ENCODE measurements around the gene SDF4.

Gene SDF4

DNA sequence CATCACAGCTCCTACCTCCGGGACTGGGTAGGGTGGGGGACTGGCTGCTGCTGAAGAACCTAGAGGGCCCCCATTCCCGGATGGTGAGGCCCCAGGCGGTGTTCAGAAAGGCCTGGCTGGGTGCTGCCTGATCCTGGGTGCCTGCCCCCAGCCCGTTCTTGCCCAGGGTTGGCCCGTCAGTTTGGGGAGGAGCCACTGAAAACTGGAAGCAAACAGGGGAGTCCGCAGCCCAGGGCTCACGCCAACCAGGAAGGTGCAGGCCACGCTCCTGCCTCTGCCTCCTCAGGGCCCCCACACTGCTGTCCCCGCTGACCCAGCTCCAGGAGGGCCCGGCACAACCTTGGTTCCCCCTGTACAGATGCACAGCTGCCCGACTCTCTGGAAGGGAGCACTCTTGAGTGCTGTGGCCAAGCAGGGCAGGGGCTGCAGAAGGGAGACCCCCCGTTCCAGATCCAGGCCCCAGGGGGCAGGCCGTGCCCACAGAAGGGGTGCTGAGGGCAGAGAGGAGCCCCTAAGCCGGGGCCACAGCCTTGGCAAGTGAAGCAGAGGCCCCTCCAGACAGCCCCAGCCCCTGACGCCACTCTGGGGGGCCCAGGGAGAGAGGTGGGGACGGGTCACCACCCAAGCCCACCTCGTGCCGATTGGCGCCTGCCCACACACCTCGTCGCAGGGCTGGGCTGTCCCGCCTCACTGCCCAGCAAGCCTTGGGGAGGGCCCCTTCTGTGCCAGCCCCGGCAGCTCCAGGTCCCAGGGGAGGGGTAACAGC is 9.2 kb upstream of the SDF4 start:
- DNase-seq = peak; percentile 21

DNA sequence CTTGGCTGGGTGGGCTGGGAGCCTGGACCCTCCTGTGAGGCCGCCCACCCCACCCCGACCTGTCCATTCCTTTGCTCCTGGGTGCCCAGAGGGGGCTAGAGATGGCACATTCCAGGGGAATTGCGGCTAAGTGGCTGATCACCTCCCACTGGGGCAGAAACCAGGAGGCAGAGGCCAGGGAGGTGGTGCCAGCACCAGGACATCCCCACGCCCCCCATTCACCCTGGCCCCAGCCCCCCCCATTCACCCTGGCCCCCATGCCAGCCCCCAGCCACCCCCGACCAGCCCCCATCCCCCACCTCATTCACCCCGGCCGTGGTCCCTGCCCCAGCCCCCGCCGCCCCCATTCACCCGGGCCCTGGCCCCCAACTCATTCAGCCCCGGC is 8.5 kb upstream of the SDF4 start:
- no peak for DNase-seq

DNA sequence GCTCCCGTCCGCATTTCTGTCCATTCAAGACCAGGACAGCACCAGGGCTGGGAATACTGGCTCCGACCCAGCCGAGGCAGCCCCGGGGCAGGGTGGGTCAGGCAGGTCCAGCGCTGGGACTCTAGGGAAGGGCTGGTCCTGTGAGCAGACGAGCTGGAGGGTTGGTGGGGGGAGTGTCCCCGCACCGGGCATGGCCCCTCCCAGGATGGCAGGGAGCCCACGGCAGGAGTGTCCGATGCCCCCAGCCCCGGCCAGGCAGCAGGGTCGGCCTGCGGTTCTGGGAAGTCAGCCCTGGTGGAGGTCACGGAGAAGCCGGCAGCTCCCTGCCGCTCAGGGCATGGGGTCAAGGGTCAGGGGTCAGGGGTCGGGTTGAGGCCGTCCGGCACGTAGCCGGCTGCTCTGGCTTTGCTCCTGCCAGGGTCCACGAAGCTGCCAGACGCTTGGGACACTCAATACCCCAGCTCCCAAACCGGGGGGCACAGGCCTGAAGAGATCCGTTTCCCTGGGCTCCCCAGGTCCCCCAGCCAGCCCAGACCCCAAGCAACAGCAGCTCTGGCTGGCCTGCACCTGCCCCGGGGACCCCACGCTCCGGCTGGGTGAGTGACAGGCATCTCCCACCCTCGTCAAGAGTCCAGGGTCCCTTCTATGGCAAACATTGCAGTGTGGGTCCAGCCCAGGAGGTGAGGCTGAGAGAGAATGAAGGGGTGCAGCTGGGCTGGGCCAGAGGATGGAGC is 8.0 kb upstream of the SDF4 start:
- no peak for DNase-seq

DNA sequence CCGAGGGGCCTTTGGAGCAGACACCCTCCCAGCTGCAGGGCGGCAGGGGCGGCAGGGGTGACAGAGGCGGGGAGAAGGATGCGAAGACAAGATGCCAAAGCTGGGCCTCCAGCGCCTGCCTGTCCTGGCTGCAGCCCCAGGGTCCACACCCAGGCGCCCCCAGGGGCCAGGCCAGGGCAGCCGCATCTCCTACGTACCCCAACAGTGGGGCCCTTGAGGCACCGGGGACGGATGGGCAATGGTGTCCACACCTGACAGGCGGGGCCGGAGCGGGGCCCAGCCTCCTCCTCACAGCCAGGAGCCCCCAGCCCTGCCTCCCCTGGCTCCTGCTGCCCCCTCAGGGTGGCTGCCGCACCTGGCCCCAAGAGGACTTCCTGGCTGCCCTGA is 7.4 kb upstream of the SDF4 start:
- DNase-seq = no peak

DNA sequence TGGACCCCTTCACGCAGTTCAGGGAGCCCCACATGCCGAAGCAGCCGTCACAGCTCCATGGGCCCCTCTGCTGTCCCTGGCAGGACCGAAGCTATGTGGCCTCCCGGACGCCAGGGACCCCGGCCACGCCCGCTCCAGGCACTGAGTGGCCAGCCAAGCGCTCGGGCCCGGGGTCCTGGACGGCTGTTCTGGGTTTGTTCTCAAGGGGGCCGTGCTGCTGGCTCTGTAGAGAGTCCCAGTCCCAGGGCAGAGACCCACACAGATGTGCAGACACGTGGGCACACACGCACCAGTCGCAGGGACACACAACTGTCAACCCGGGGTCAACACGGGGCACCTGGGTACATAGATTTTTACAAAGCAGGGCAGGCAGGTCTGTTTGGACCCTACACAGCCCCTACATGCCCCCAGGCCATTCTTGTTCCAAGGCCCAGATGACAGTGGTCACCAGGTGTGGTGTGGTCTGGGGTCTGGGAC is 6.9 kb upstream of the SDF4 start:
- no peak for DNase-seq

DNA sequence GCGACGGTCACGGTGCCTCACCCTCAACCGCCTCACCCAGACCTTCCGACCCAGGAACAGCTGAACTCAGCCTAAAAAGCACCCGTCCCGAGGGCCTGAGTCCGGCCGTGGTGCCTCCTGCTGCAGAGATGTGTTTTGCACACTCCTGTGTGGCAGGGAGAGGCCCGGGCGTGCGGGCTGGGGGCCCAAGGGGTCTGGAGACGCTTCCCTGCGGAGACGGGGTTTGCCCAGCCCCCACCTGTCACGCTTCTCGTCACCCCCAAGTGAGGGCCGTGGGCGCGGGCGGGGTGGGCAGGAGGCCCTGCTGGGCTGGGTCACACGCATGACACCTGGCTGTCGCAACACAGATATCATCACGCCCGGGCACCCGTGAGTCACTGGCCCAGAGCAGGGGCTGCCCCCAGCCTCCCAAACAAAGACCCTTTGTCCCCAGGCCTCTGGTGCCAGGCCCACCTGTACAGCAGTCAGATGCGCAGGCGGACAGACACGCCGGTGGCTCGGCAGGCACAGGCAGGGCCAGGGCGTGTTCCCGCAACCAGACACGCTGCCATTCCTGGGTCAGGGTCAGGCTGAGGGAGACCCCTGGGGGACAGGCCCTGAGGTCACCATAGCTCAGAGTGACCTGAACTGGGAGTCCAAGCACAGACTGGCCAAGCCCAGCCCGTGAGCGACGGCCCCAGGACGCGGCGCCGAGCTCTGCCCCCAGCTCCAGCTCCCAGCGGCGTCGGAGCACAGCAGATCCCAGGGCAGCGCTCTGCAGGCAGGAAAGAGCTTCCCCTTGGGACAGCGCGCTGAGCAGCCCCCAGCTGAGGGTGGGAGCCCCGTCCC is 6.3 kb upstream of the SDF4 start:
- no peak for DNase-seq

DNA sequence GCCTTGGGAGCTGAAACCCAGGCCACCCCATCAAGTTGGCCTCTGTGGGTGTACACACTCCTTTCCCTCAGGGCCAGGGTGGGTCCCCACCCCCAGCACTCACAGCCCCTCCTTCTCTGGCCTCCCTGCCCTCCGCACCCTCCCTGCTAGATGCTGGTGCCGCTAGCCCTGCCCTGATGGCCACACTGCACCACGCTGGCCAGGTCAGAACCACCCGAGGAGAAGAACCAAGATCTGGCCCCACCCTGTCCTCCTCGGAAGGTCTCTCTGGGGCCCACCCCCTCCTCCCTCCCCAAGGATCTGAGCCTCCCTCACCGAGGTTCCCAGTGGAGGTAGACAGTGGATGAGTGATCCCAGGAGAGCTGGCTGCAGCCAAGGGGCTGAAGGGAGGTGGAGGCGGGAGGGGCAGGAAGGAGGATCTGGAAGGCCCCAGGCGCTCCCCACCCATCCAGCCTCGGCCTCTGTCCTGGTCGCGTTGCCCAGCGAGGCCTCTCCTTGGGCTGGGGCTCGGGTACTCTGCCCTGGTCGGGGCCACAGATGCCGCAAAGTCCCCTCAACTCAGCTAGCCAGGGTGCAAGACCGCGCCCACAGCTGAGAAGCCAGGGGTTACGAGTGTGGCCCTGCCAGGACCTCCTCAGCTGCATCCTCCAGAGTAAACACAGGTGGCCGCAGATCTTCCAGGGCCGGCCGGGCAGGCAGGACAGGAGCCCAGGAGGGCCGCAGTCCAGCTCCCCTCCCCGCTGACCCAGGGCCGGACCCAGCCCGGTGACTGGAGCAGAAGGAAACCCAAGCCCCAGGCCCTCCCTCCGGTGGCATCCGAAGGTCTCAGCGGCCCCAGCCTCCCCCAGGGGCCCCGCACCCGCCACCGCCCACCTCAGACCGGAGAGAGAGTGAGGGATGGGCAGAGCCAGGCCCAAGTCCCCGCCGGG is 5.4 kb upstream of the SDF4 start:
- DNase-seq = no peak

DNA sequence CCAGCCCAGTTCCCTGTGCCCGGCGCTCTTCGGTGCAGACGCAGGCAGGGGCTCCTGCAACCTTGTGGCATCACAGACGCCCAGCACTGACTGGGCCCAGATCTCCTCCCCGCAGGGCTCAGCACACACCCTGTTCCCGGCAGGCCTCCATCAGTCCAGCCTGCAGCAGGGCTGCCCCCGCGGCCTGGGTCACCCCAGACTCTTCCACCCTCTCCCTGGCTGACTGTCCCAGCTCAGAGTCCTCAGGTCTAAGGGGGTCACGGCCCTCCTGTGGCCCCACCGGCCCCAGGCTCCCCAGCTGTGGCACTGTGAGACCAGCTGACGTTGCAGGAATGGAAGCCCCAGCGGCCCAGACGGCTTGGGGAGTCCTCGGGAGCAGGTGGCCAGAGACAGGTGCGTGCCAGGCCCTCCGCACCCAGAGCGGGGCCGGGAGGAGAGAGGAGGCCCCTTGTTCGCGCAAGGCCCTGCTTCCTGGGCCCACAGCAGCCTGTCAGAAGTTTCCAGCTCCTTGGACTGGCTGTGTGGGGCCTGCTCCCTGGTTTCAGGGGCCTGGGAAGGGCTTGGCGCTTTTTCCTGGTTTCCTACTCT is 4.5 kb upstream of the SDF4 start:
- DNase-seq = no peak

DNA sequence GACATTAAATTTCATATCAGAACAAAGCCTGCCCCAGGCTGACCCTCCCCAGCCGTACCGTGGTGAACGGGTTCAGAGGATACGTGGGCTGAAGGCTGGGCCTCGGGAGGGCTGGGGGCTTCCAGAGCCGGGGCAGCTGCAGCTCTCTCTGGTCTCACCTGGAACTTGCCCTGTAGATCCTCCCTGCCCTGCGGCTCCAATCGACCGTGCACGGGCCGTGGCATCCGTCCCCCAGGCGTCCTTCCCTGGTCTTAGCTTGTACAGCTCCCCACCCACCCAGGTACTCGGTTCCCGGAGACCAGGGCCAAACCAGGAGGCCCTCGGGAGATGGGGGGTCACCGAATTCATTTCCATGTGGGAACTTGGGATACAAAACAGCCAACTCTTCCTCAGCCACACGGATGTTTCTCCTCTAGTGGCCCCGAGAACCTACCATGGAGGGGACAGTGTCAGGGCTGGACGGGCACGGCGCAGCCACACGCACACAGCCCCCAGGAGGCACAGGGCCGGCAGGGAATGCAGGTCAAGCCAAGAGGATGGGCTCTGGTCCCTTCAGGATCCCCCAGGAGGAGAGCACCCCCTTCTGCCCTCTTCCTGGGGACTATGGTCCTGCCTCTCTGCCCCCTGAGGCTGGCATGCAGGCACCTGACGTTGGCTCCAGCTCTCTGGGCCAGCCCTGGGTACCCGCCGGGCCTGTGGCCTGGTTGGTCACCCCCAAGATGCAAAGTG is 3.4 kb upstream of the SDF4 start:
- no peak for DNase-seq

DNA sequence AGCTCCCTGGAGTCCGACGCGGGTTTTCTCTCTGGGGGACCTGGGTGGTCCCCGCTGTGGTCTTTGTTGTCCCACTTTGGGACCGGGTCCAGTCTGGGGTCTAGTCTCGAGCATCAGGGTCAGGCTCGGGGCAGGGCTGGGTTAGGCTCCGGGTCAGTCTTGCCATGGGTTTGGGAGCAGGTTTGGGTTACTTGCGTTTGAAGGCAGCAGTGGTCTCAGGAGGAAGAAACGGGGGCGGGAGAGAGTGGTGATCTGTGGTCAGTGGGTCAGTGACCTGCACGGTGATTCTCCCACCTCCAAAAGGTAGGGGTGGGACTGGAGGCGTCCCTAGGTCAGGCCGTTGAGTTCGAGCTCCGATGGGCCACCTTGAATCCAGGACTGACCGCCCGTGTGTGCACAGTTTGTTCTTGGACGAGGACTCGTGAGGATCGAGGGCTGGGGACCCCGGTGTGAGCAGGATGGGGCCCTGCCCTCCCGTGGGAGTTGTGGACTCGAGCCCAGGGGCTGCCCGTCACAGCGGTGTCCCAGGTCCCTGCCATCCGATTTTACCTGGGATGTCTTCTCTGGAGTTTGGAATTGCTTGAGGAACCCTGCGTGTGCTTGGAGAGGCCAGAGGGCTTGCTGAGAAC is 2.5 kb upstream of the SDF4 start:
- DNase-seq = no peak

DNA sequence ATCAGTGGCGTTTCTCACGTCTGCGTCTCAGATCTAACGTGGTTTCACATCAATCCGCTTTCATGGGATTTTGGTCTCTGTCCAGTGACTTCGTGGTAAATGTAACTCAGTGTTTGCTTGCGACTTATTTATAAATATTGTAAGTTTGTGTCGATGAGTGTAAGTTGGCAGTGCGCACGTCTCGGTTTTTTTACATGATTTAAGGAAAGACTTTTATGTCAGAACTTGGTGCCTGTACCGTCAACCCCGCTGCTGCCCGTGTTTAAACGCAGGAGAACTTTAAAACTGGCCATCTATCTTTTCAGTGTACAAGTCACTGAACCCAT is 1.7 kb upstream of the SDF4 start:
- no peak for DNase-seq

DNA sequence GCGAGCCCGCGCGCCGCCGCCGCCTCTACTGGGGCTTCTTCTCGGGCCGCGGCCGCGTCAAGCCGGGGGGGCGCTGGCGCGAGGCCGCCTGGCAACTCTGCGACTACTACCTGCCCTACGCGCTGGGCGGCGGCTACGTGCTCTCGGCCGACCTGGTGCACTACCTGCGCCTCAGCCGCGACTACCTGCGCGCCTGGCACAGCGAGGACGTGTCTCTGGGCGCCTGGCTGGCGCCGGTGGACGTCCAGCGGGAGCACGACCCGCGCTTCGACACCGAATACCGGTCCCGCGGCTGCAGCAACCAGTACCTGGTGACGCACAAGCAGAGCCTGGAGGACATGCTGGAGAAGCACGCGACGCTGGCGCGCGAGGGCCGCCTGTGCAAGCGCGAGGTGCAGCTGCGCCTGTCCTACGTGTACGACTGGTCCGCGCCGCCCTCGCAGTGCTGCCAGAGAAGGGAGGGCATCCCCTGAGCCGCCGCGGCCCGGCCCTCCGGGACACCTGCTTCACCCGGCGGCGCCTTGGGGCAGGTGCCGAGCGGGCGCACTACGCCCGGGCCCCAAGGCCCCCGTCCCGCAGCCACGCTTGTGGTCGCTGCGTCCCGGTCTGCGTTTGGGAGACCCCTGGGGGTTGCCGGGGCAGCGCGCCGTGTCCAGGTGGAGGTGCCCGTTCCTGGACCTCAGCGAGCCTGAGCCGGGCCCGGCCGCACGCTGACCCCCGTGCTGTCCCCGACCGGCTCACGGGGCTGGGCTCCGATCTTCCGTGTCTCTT is 1.2 kb upstream of the SDF4 start:
- DNase-seq = no peak

DNA sequence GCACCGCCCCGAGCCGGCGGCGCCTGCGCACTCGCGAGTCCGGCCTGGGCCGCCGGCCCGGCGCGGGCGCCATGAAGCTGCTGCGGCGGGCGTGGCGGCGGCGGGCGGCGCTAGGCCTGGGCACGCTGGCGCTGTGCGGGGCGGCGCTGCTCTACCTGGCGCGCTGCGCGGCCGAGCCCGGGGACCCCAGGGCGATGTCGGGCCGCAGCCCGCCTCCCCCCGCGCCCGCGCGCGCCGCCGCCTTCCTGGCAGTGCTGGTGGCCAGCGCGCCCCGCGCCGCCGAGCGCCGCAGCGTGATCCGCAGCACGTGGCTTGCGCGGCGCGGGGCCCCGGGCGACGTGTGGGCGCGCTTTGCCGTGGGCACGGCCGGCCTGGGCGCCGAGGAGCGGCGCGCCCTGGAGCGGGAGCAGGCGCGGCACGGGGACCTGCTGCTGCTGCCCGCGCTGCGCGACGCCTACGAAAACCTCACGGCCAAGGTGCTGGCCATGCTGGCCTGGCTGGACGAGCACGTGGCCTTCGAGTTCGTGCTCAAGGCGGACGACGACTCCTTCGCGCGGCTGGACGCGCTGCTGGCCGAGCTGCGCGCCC is 501 bp upstream of the SDF4 start, which contains the start of gene B3GALT6:
TSS of gene B3GALT6 (plus strand) at position 30 of the 588 bp plus-strand sequence. CDS start at position 72, 42 bp downstream.
- DNase-seq = peak; percentile 57

DNA sequence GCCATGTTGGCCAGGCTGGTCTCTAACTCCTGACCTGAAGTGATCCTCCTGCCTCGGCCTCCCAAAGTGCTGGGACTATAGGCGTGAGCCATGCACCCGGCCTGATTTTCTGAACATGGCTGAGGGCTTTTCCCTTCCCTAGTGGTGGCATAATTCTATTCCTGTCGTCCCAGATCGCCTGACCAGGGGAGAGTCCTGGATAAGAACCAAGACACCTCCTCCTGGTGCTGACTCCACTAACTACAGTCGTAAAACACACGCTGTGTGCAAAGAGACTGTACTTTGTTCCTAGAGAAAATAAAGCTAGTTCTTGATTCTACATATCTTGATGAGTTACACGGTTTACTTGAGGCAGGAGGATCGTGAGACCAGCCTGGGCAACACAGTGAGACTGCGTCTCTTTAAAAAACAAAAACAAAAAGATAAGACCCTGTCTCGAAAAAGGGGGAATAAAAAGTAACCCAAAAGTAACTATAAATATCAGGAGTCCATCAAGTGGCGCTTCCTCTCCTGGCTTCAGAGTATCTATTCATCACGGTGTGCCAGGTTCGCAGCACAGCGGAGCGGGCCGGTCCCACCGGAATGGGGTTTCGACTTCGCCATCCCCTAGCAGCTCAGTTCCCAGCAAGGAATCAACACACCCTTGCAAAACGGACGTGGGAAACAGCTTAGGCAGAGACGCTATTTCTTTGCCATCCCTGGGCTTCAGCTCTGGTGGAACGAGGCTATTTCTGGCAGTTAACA is 973 bp downstream of the SDF4 start:
- DNase-seq = no peak

DNA sequence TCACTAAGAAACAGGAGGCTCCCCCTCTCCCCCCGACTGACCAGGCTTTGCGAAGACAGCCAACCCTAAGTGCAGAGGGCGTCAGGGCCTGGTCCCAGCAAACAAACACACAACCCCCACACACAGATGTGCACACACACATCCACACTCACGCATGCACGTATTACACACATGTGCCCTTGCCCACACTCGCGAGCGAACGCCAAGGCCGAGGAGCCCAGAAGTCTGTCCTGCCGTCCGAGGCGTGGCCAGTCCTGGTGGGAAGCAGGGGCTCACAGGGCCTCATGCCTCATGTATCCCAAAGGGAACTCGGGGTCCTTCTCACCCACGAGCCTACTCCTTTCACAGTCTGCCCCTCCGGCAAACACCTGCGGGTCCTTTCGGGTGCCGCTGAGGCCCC is 2.0 kb downstream of the SDF4 start:
- DNase-seq = no peak

DNA sequence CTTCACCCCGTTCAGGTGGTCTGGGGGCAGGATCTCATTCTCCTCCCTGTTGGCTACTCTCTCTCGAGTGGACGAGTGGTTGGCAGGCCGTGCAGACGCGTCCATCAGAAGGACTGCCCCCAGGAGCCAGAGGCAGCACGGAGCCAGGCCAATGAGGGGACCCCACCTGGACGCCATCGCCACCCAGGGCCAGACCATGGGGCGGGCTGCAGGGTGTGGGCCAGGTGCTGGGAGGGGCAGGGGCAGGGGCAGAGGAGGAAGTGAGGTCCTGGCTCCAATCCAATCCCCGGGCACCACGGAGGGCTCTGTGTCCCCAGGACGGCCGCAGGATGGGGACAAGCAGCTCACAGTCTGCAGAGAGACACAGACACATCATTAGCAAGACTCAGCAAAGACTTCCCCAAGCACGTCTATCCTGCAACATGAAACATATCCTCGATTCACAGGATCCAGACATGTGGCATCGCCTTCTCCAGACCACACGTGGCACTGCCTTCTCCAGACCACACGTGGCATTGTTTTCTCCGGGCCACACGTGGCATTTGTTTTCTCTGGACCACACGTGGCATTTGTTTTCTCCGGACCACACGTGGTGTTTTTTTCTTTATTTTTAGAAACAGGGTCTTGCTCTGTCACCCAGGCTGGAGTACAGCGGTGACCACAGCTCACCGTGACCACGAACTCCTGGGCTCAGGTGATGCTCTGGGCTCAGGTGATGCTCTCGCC is 3.0 kb downstream of the SDF4 start:
- no peak for DNase-seq

DNA sequence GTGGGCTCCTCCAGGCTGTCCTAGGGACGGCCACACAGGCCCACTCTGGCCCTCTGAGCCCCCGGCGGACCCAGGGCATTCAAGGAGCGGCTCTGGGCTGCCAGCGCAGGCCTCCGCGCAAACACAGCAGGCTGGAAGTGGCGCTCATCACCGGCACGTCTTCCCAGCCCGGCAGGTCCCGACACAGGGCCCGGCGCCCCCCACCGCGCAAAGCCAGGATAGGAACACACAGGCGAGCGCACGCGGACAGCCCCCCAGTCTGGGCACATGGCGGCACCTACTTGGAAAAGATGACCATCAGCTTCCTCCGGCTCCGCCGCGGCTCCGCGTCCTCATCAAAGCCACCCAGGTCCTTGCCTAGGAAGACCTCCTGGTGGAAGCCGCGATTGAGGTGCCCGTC is 3.6 kb downstream of the SDF4 start:
- no peak for DNase-seq

DNA sequence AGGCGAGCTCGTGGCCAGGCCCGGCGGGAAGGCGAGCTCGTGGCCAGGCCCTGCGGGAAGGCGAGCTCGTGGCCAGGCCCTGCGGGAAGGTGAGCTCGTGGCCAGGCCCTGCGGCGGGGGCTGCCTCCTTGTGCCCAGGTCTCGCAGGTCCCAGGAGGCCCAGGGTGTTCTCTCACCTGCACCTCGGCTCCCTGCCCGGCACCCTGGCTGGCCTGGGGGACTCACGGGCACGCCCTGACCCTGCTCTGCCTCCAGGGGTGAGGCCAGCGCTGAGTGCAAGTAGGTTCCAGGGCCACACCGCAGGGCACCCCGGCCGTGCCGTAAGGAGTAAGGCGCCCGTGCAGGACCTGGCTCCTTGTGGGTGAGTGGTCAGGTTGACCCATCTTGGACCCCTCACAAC is 4.4 kb downstream of the SDF4 start:
- no peak for DNase-seq
